Hepatocyte (in vitro differentiated cells): ENCODE data around the gene PHF3.
A peak's percentile ranks its signal among the peaks of the same experiment; 100 is the strongest.

Source experiments
- EZH2phosphoT487 ChIP-seq: fragments of 200-600 bp; sonication (generic); IDR thresholded peaks from one replicate; pipeline ENCODE4 v1.6.1; 2018; ENCODE audit warnings: antibody characterized with exemption, mild to moderate bottlenecking, low read depth, moderate library complexity; ENCODE audit not compliant: unreplicated experiment, severe bottlenecking
- TF ChIP-seq, protein P1 (sequence below): fragments of 200-600 bp; sonication (generic); IDR thresholded peaks from 2 replicates; pipeline ENCODE4 v1.5.1; 2016; ENCODE audit warnings: antibody characterized with exemption, mild to moderate bottlenecking; ENCODE audit not compliant: poor library complexity

GRCh38 chr6:63759605-63760105 is 124.1 kb downstream of the PHF3 start:
- TF ChIP-seq, protein P1, sequence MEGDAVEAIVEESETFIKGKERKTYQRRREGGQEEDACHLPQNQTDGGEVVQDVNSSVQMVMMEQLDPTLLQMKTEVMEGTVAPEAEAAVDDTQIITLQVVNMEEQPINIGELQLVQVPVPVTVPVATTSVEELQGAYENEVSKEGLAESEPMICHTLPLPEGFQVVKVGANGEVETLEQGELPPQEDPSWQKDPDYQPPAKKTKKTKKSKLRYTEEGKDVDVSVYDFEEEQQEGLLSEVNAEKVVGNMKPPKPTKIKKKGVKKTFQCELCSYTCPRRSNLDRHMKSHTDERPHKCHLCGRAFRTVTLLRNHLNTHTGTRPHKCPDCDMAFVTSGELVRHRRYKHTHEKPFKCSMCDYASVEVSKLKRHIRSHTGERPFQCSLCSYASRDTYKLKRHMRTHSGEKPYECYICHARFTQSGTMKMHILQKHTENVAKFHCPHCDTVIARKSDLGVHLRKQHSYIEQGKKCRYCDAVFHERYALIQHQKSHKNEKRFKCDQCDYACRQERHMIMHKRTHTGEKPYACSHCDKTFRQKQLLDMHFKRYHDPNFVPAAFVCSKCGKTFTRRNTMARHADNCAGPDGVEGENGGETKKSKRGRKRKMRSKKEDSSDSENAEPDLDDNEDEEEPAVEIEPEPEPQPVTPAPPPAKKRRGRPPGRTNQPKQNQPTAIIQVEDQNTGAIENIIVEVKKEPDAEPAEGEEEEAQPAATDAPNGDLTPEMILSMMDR = peak; percentile 5
- no peak for TF ChIP-seq EZH2phosphoT487
